A673 (cell line): Measurements from ENCODE around the gene CEP131. TPM values are rescaled to one million over a fixed set of nuclear protein-coding genes. Genes with fewer than 3 reads are reported as not detected.

ENCODE experiments used
- BruUV-seq: library from RNA; stranded (reverse); fragments of 400-500 nt; replicated peaks from 2 replicates; lab custom pipeline; 2021; lab: Mats Ljungman, UMichigan
- CTCF ChIA-PET: fragments of 300-600 bp; sonication (Branson Sonifier 250); formaldehyde crosslinking; loops from one replicate; lab custom pipeline; 2022; ENCODE audit warnings: antibody characterized with exemption; lab: Charles Lee
- POLR2A ChIA-PET: fragments of 300-600 bp; sonication (Branson Sonifier 250); formaldehyde crosslinking; loops from one replicate; lab custom pipeline; 2022; ENCODE audit warnings: antibody characterized with exemption; ENCODE audit not compliant: low non-redundant PET; lab: Charles Lee
- DNase-seq: peaks from one replicate; pipeline ENCODE4 v3.0.0-alpha.2; 2015; ENCODE audit warnings: low spot score
- H3K27ac ChIP-seq: fragments of 200-600 bp; sonication (generic); 2 replicates; pipeline ENCODE4 v1.5.1; 2016; ENCODE audit warnings: mixed run types, low read depth, mild to moderate bottlenecking, mixed read lengths, antibody characterized with exemption, low read length; ENCODE audit not compliant: poor library complexity, severe bottlenecking
- H3K27me3 ChIP-seq: fragments of 200-600 bp; sonication (generic); replicated peaks from 2 replicates; pipeline ENCODE4 v1.6.1; 2017; ENCODE audit warnings: mixed run types, low read depth, mild to moderate bottlenecking, mixed read lengths, antibody characterized with exemption, low read length; ENCODE audit not compliant: insufficient read depth, poor library complexity
- H3K36me3 ChIP-seq: fragments of 200-600 bp; sonication (generic); 2 replicates; pipeline ENCODE4 v1.6.1; 2016; ENCODE audit warnings: mixed run types, mild to moderate bottlenecking, mixed read lengths, antibody characterized with exemption, low read length; ENCODE audit not compliant: insufficient read depth, poor library complexity, severe bottlenecking
- H3K4me1 ChIP-seq: fragments of 200-600 bp; sonication (generic); 2 replicates; pipeline ENCODE4 v1.6.1; 2017; ENCODE audit warnings: mixed run types, mild to moderate bottlenecking, mixed read lengths, antibody characterized with exemption, low read length; ENCODE audit not compliant: insufficient read depth, poor library complexity, severe bottlenecking
- H3K4me3 ChIP-seq: fragments of 200-600 bp; sonication (generic); 2 replicates; pipeline ENCODE4 v1.5.1; 2016; ENCODE audit warnings: low read depth, mixed run types, mild to moderate bottlenecking, mixed read lengths, low read length; ENCODE audit not compliant: poor library complexity, severe bottlenecking
- H3K9me3 ChIP-seq: fragments of 200-600 bp; sonication (generic); 2 replicates; pipeline ENCODE4 v1.6.1; 2016; ENCODE audit warnings: mixed run types, low read depth, mild to moderate bottlenecking, mixed read lengths, antibody characterized with exemption, low read length; ENCODE audit not compliant: poor library complexity, severe bottlenecking
- EZH2 ChIP-seq: fragments of 200-600 bp; sonication (generic); IDR thresholded peaks from 2 replicates; pipeline ENCODE4 v1.6.1; 2017; ENCODE audit warnings: borderline replicate concordance, low read depth, mild to moderate bottlenecking, mixed read lengths, antibody characterized with exemption, low read length; ENCODE audit not compliant: poor library complexity, severe bottlenecking
- intact Hi-C: fragments of 100-400 bp; cut with micrococcal nuclease; formaldehyde crosslinking; loops from one replicate; pipeline ENCODE4 v1.10.0; 2022; ENCODE audit not compliant: unreplicated experiment
- total RNA-seq: library from RNA; stranded (reverse); gene quantifications from 2 replicates; pipeline ENCODE4 v1.2.3, GENCODE V29; 2021
- TF ChIP-seq, protein P1 (sequence below): fragments of 300-800, 200-600 bp; sonication (generic); conservative IDR thresholded peaks from 2 replicates; pipeline ENCODE4 v1.5.1; 2017; ENCODE audit warnings: low read depth, mild to moderate bottlenecking, antibody characterized with exemption, low read length, moderate library complexity, mixed read lengths

CEP131 gene
- total RNA-seq, 1 experiment from 2014 or later = 27.1 TPM

- H3K4me1 ChIP-seq = peaks cover 5% of the 10 kb centered on the region
- POLR2A ChIA-PET = no interaction called here
- no TSS peak for BruUV-seq
- H3K9me3 ChIP-seq = no peaks in the 10 kb centered on the region
- intact Hi-C loops = no loop called here
- no peak overlapping the region for H3K4me3 ChIP-seq
- CTCF ChIA-PET = interaction anchor here (0.6 to 1.1 kb wide), 3 partner anchors 55 to 58 kb away, joined by 3 to 7 read pairs (median 4); no protein-coding TSS in a partner anchor
- H3K36me3 ChIP-seq = no peaks in the 10 kb centered on the region
- no peak overlapping the region for H3K27ac ChIP-seq
- DNase-seq = peak; percentile 78
- TF ChIP-seq, protein P1, sequence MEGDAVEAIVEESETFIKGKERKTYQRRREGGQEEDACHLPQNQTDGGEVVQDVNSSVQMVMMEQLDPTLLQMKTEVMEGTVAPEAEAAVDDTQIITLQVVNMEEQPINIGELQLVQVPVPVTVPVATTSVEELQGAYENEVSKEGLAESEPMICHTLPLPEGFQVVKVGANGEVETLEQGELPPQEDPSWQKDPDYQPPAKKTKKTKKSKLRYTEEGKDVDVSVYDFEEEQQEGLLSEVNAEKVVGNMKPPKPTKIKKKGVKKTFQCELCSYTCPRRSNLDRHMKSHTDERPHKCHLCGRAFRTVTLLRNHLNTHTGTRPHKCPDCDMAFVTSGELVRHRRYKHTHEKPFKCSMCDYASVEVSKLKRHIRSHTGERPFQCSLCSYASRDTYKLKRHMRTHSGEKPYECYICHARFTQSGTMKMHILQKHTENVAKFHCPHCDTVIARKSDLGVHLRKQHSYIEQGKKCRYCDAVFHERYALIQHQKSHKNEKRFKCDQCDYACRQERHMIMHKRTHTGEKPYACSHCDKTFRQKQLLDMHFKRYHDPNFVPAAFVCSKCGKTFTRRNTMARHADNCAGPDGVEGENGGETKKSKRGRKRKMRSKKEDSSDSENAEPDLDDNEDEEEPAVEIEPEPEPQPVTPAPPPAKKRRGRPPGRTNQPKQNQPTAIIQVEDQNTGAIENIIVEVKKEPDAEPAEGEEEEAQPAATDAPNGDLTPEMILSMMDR = peak; percentile 59
- no peak for TF ChIP-seq EZH2
- H3K27me3 ChIP-seq = no peaks in the 10 kb centered on the region
These were observed 21.8 kb downstream of the CEP131 start for GRCh38 chr17:81200695-81201580.

DNA sequence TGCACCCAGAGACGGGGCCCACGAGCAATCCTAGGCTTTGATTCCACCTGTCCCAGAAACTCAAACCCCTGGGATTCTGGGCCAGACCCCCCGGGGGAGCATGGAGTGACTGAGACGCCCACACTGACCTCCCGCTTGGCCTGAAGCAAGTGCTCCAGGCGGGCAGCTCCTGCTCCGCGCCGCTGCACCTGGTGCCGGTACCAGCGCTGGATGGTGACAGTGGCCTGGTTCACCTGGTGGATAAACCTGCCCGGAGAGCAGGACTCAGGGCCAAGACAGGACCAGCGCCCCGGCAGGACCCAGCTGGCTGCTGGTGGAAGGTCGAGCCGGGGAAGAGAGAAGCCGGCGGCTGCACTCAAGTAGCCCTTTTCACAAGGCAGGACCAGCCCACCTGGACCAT, 22.6 kb downstream of the CEP131 start:
- Histone ChIP-seq H3K27me3 (no peaks in the 10 kb centered on the region), H3K27ac (no peak overlapping the region), H3K4me3 (no peak overlapping the region), H3K9me3 (no peaks in the 10 kb centered on the region), H3K4me1 (peaks cover 5% of the 10 kb centered on the region), H3K36me3 (no peaks in the 10 kb centered on the region)
- ChIA-PET CTCF (interaction anchor here (0.6 kb wide), 1 partner anchor 54 kb away, joined by 7 read pairs; no protein-coding TSS in a partner anchor), POLR2A (interaction anchor here (0.5 kb wide), 1 partner anchor 200 kb away, joined by 3 read pairs; no protein-coding TSS in a partner anchor)
- no peak for TF ChIP-seq EZH2
- TF ChIP-seq, protein P1 = no peak
- no TSS peak for BruUV-seq
- DNase-seq = no peak
- intact Hi-C loops = no loop called here

DNA sequence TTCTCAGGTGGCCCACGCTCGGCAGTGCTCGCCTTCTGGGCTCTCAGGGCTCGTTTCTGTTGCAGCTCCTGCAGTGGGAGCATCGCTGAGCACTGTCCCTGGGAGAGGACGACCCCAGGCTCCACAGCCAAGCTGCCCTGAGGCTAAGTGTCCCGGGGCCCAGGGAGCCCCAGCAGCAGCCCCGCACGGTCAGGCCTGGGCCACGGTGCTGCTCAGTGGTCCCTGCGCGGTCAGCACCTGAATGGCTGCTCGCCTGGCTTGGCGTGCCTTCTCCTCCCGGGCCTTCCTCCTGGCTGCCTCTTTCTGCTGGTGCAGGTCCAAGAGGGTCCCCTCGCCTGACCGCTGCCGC, 23.3 kb downstream of the CEP131 start:
- BruUV-seq = no TSS peak
- TF ChIP-seq, protein P1 = no peak
- no peak for TF ChIP-seq EZH2
- Histone ChIP-seq H3K4me1 (peaks cover 5% of the 10 kb centered on the region), H3K36me3 (no peaks in the 10 kb centered on the region), H3K4me3 (no peak overlapping the region), H3K9me3 (no peaks in the 10 kb centered on the region), H3K27ac (no peak overlapping the region), H3K27me3 (no peaks in the 10 kb centered on the region)
- intact Hi-C loops = no loop called here
- ChIA-PET CTCF (no interaction called here), POLR2A (no interaction called here)
- DNase-seq = no peak
